Stimulated activated memory B cell treated with anti-CD40 and anti-IgM and Interleukin-4, amounts not matched to agents 10 μg/mL and 1 μg/mL and 100 μg/mL, for 72 hours (primary cell): ENCODE results near the gene TLCD1.

Experiments
- ATAC-seq: fragments of 150-1000 bp; cut with Tn5 transposase; 2 replicates; pipeline ENCODE4 v1.10.0; 2021
- H3K27ac Mint-ChIP-seq: one replicate; pipeline ENCODE4 v1.8.0; 2022; ENCODE audit warnings: mild to moderate bottlenecking, mixed read lengths
- H3K27me3 Mint-ChIP-seq: one replicate; pipeline ENCODE4 v1.8.0; 2022; ENCODE audit warnings: mixed read lengths
- H3K36me3 Mint-ChIP-seq: one replicate; pipeline ENCODE4 v1.8.0; 2022; ENCODE audit warnings: mixed read lengths
- H3K4me1 Mint-ChIP-seq: one replicate; pipeline ENCODE4 v1.8.0; 2022; ENCODE audit warnings: mixed read lengths
- H3K4me3 Mint-ChIP-seq: one replicate; pipeline ENCODE4 v1.8.0; 2022; ENCODE audit warnings: mild to moderate bottlenecking, moderate library complexity, mixed read lengths
- H3K9me3 Mint-ChIP-seq: one replicate; pipeline ENCODE4 v1.8.0; 2022; ENCODE audit warnings: mixed read lengths

The TLCD1 gene, protein sequence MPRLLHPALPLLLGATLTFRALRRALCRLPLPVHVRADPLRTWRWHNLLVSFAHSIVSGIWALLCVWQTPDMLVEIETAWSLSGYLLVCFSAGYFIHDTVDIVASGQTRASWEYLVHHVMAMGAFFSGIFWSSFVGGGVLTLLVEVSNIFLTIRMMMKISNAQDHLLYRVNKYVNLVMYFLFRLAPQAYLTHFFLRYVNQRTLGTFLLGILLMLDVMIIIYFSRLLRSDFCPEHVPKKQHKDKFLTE

GRCh38 chr17:28726226-28726626 is at the start of gene TLCD1:
TLCD1 (minus strand) TSS chr17:28726233; CDS start chr17:28726097, 136 bp downstream.
- Mint-ChIP-seq H3K4me1 (peaks cover 54% of the 10 kb centered on the region), H3K9me3 (no peaks in the 10 kb centered on the region), H3K4me3 (peak within 1 kb of the TSS; percentile 93), H3K27ac (peak within 1 kb of the TSS; percentile 89), H3K36me3 (peaks cover 40% of the 10 kb centered on the region), H3K27me3 (no peaks in the 10 kb centered on the region)
- peak; percentile 59 for ATAC-seq

GRCh38 chr17:28774206-28774605 is 48.2 kb upstream of the TLCD1 start:
- H3K4me3 Mint-ChIP-seq, result no peak overlapping the region
- H3K27me3 Mint-ChIP-seq, result no peaks in the 10 kb centered on the region
- H3K36me3 Mint-ChIP-seq, result peaks cover 18% of the 10 kb centered on the region
- ATAC-seq, result no peak
- H3K9me3 Mint-ChIP-seq, result no peaks in the 10 kb centered on the region
- no peak overlapping the region for H3K27ac Mint-ChIP-seq
- peaks cover 19% of the 10 kb centered on the region for H3K4me1 Mint-ChIP-seq

GRCh38 chr17:28773736-28774135 is 47.7 kb upstream of the TLCD1 start:
- ATAC-seq, result no peak
- H3K27ac Mint-ChIP-seq, result no peak overlapping the region
- H3K36me3 Mint-ChIP-seq, result peaks cover 14% of the 10 kb centered on the region
- no peaks in the 10 kb centered on the region for H3K27me3 Mint-ChIP-seq
- H3K4me1 Mint-ChIP-seq, result peaks cover 19% of the 10 kb centered on the region
- no peaks in the 10 kb centered on the region for H3K9me3 Mint-ChIP-seq
- H3K4me3 Mint-ChIP-seq, result no peak overlapping the region

DNA sequence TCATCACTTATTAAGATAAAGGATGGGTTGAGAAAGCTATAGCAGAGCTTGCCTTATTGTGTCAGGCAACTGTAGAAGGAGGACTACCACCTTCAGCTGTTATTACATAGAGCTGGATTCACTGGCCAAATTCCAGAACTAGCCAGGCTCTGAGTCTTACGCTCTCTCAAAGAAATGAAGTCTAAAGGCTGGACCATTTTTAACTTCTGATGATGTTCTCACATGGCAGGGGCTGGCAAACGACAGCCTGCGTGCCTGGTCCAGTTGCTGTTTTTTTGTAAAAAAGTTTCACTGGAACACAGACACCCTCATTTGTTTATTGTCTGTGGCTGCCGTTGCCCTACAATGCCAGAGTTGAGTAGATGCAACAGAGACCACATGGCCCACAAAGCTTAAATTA is 39.0 kb upstream of the TLCD1 start:
- Mint-ChIP-seq H3K27me3 (no peaks in the 10 kb centered on the region), H3K27ac (peak overlapping the region; percentile 32), H3K9me3 (no peaks in the 10 kb centered on the region), H3K4me3 (no peak overlapping the region), H3K4me1 (peaks cover 13% of the 10 kb centered on the region), H3K36me3 (peaks cover 17% of the 10 kb centered on the region)
- no peak for ATAC-seq

- peak; percentile 61 for ATAC-seq
- Mint-ChIP-seq H3K4me1 (peaks cover 13% of the 10 kb centered on the region), H3K36me3 (peaks cover 20% of the 10 kb centered on the region), H3K4me3 (no peak overlapping the region), H3K27ac (peak overlapping the region; percentile 19), H3K9me3 (no peaks in the 10 kb centered on the region), H3K27me3 (no peaks in the 10 kb centered on the region)
These were observed 37.8 kb upstream of the TLCD1 start for GRCh38 chr17:28763804-28764266.

- peaks cover 26% of the 10 kb centered on the region for H3K36me3 Mint-ChIP-seq
These were observed 37.2 kb upstream of the TLCD1 start for GRCh38 chr17:28763137-28763799.

GRCh38 chr17:28760601-28761562 is 34.8 kb upstream of the TLCD1 start:
- H3K27me3 Mint-ChIP-seq, result no peaks in the 10 kb centered on the region
- peak overlapping the region; percentile 27 for H3K27ac Mint-ChIP-seq
- H3K4me1 Mint-ChIP-seq, result peaks cover 20% of the 10 kb centered on the region
- no peaks in the 10 kb centered on the region for H3K9me3 Mint-ChIP-seq
- H3K4me3 Mint-ChIP-seq, result no peak overlapping the region
- ATAC-seq, result no peak
- H3K36me3 Mint-ChIP-seq, result peaks cover 45% of the 10 kb centered on the region

More at GRCh38 chr17:28763137-28763799, 37.2 kb upstream of the TLCD1 start:
- peaks cover 13% of the 10 kb centered on the region for H3K4me1 Mint-ChIP-seq
- no peaks in the 10 kb centered on the region for H3K27me3 Mint-ChIP-seq
- H3K4me3 Mint-ChIP-seq, result no peak overlapping the region
- peak; percentile 41 for ATAC-seq
- peak overlapping the region; percentile 19 for H3K27ac Mint-ChIP-seq
- H3K9me3 Mint-ChIP-seq, result no peaks in the 10 kb centered on the region

GRCh38 chr17:28759256-28759865 is 33.3 kb upstream of the TLCD1 start:
- Mint-ChIP-seq H3K36me3 (peaks cover 42% of the 10 kb centered on the region), H3K27ac (peak overlapping the region; percentile 4), H3K4me3 (no peak overlapping the region), H3K9me3 (no peaks in the 10 kb centered on the region), H3K4me1 (peaks cover 22% of the 10 kb centered on the region), H3K27me3 (no peaks in the 10 kb centered on the region)
- ATAC-seq, result no peak

GRCh38 chr17:28758411-28759121 is 32.5 kb upstream of the TLCD1 start:
- H3K4me1 Mint-ChIP-seq, result peaks cover 16% of the 10 kb centered on the region
- H3K9me3 Mint-ChIP-seq, result no peaks in the 10 kb centered on the region
- H3K27me3 Mint-ChIP-seq, result no peaks in the 10 kb centered on the region
- no peak overlapping the region for H3K27ac Mint-ChIP-seq
- H3K4me3 Mint-ChIP-seq, result no peak overlapping the region
- peaks cover 37% of the 10 kb centered on the region for H3K36me3 Mint-ChIP-seq
- no peak for ATAC-seq

DNA sequence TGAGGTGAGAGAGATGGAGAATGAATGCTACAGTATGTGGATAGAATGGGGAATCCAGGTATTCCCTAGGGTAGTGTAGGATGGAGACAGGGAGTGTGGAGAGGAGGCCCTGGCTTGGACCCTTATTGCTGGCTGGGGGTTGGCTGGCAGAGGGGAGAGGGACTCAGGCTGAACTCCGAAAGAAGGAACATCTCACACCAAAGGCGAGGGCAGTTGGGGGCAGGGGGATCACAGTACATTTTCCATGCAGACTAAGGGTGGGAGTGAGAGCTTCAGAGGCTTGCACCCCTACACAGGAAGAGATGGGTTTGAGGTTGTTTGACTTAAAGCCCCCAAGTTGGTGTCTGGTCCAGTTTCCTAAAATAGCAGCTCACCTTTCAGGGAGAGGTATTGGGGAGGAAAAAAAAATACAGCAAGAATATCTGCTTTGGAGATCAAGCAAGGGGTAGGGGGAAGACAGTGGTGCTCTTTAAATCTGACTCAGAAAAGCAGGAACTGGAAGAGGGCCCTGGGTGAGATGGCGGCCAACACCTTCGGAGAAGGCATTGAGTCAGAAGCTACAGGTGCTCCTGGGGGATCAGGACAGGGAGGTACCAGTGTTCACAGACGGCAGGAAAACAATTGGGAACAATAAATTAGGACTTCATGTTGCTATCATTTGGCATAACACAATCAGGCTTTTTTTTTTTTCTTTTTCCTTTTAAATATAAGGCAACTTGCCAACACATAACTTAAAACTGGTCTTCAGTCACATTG is 30.2 kb upstream of the TLCD1 start:
- no peak for ATAC-seq
- Mint-ChIP-seq H3K36me3 (peaks cover 37% of the 10 kb centered on the region), H3K9me3 (no peaks in the 10 kb centered on the region), H3K27ac (peak overlapping the region; percentile 48), H3K4me1 (peaks cover 11% of the 10 kb centered on the region), H3K4me3 (no peak overlapping the region), H3K27me3 (no peaks in the 10 kb centered on the region)

DNA sequence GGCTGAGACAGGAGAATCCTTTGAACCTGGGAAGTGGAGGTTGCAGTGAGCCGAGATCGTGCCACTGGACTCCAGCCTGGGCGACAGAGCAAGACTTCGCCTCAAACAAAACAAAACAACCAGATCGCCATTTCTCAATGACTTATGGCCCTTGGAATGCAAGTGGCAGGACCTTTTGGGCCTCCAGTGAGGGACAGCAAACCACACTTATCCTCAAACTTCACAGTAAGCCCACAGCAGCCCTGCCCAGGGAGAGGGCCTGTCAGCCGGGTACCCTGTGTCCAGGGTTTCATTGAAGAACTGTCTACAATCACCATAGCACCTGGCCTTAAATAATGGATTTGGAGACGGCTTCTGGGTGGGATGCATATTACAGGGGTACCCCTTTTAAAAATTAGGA is 29.5 kb upstream of the TLCD1 start:
- Mint-ChIP-seq H3K36me3 (peaks cover 37% of the 10 kb centered on the region), H3K27me3 (no peaks in the 10 kb centered on the region), H3K4me3 (no peak overlapping the region), H3K9me3 (no peaks in the 10 kb centered on the region), H3K27ac (peak overlapping the region; percentile 48), H3K4me1 (peaks cover 8% of the 10 kb centered on the region)
- ATAC-seq, result no peak

GRCh38 chr17:28751600-28752366 is 25.8 kb upstream of the TLCD1 start:
- Mint-ChIP-seq H3K4me1 (peaks cover 35% of the 10 kb centered on the region), H3K9me3 (no peaks in the 10 kb centered on the region), H3K36me3 (peaks cover 33% of the 10 kb centered on the region), H3K4me3 (no peak overlapping the region), H3K27me3 (no peaks in the 10 kb centered on the region), H3K27ac (no peak overlapping the region)
- no peak for ATAC-seq
